ENCODE results near the gene SYNE1. TPM values are rescaled to one million over a fixed set of nuclear protein-coding genes. Genes with fewer than 3 reads are reported as not detected.

Gene SYNE1
- total and polyA plus RNA-seq, 2 of the 8 experiments (the other 6 are each of a cell fraction or from before 2014, with no cell fraction given): 2.8 to 5.5 TPM

DNA sequence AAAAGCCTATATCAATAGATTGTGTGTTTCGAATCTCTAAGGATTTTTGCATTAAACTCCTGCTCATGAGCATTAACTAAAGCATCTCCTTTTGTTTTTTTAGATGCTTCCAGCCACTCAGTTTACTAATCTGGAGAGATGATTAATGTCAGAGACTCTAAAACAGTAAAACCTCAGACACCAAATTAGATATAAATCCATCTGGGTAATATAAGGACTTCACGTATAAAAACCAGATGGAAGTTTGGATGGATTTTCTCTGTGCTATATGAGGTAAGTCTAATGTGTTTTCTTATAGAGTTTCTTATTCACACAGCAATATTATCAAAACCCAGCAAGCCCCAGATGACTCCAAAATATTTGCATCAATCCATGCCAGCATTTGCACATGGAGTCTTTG is 137.2 kb downstream of the SYNE1 start:
- Histone ChIP-seq H3K9ac (replicated peaks in 1 of 4; ENCODE audit: extremely low read depth in 1 of 4, low read depth in 3 of 4, low read length in 3 of 4) (no peak overlapping the region), H2BK120ac (replicated peaks; ENCODE audit: low read depth, low read length) (no peak overlapping the region), H4K5ac (ENCODE audit: insufficient read length, low read depth, low read length) (no peak overlapping the region), H3K4me1 (replicated peaks in 1 of 4; ENCODE audit: control insufficient read depth in 3 of 4, insufficient read depth in 4 of 4, low read length in 3 of 4) (no peaks in the 10 kb centered on the region), H3K14ac (ENCODE audit: insufficient read length) (no peak overlapping the region), H3K9me3 (ENCODE audit: insufficient read depth in 2 of 2, low read depth in 1 of 2, low read length in 1 of 2) (no peaks in the 10 kb centered on the region), H2AFZ (ENCODE audit: low read length) (no peak overlapping the region), H3K27me3 (replicated peaks in 1 of 4; ENCODE audit: control insufficient read depth in 3 of 4, extremely low read depth in 1 of 4, insufficient read depth in 3 of 4, low read length in 3 of 4) (no peaks in the 10 kb centered on the region), H2BK5ac (ENCODE audit: low read depth, low read length) (no peak overlapping the region), H3K18ac (ENCODE audit: extremely low read depth, low read length) (no peak overlapping the region), H4K91ac (replicated peaks; ENCODE audit: insufficient read length, low read length) (no peak overlapping the region), H2BK15ac (ENCODE audit: low read length) (no peak overlapping the region), H3K23me2 (ENCODE audit: low read depth, low read length) (no peaks in the 10 kb centered on the region), H4K8ac (ENCODE audit: extremely low read depth, insufficient read depth, low read length) (no peak overlapping the region), H3K23ac (ENCODE audit: insufficient read length) (no peak overlapping the region), H2BK20ac (ENCODE audit: low read length) (no peak overlapping the region), H2BK12ac (ENCODE audit: low read depth, low read length) (no peak overlapping the region), H3K79me1 (ENCODE audit: low read depth, low read length) (no peaks in the 10 kb centered on the region), H3K56ac (replicated peaks; ENCODE audit: insufficient read length, low read depth, low read length) (no peak overlapping the region), H2AK5ac (ENCODE audit: low read depth, low read length) (no peak overlapping the region), H4K20me1 (replicated peaks in 1 of 2; ENCODE audit: control insufficient read depth in 1 of 2, insufficient read depth in 2 of 2, low read length in 2 of 2) (no peaks in the 10 kb centered on the region), H3K27ac (ENCODE audit: low read depth, low read length) (no peak overlapping the region), H3K79me2 (ENCODE audit: control insufficient read depth in 1 of 2, insufficient read depth in 2 of 2, low read length in 2 of 2) (no peaks in the 10 kb centered on the region), H3K4me3 (ENCODE audit: extremely low read depth in 1 of 4, insufficient read depth in 2 of 4, low read depth in 3 of 4, low read length in 4 of 4) (no peak overlapping the region), H3K4ac (replicated peaks; ENCODE audit: insufficient read length, low read depth, low read length) (no peak overlapping the region), H3K4me2 (ENCODE audit: insufficient read depth in 1 of 2, low read depth in 2 of 2, low read length in 2 of 2) (no peak overlapping the region), H3K36me3 (ENCODE audit: control insufficient read depth in 2 of 4, insufficient read depth in 4 of 4, low read length in 3 of 4) (no peaks in the 10 kb centered on the region)
- FAIRE-seq (no peak), DNase-seq (ENCODE audit: low read depth in 1 of 2, low spot score in 2 of 2) (no peak)
- ChIA-PET CTCF (ENCODE audit: partially characterized antibody) (interaction anchor here (4.6 kb wide), 1 partner anchor 14 kb away, joined by 20 read pairs; no protein-coding TSS in a partner anchor), POLR2A (ENCODE audit: partially characterized antibody) (no interaction called here)
- WGBS, 2 experiments (ENCODE audit: extremely low coverage in 1 of 2, insufficient coverage in 1 of 2, insufficient read length in 1 of 2, insufficient replicate concordance in 2 of 2, low coverage in 1 of 2, low lambda C conversion rate in 2 of 2, missing lambda C conversion rate in 1 of 2): 94% methylated on average over 2 of the region's 2 CpGs; no CpG with 5 or more reads in 1 of the 2 experiments
- TF ChIP-seq ASH2L (IDR thresholded peaks at IDR 0.05; ENCODE audit: low read length): no peak
- no peak for TF ChIP-seq TBP (IDR thresholded peaks at IDR 0.05; ENCODE audit: low read depth, low read length)
- no peak for TF ChIP-seq RAD21 (IDR thresholded peaks at IDR 0.05 in 1 of 2, conservative IDR thresholded peaks at IDR 0.05 in 1 of 2; ENCODE audit: low read depth in 2 of 2, low read length in 2 of 2)
- no peak for TF ChIP-seq RXRA (IDR thresholded peaks at IDR 0.05; ENCODE audit: insufficient read depth, low read depth, low read length)

Measured in H1 (cell line).